Measurements from ENCODE around the gene BLOC1S3. TPM values are rescaled to one million over a fixed set of nuclear protein-coding genes. Genes with fewer than 3 reads are reported as not detected.
"Not testable (repeated sequence)": the region's sequence is repeated elsewhere in the genome, so short reads cannot be mapped to it uniquely, and the experiment has no call there.

Gene BLOC1S3
- total RNA-seq, 1 donor from 2014 or later = 3.5 TPM

DNA sequence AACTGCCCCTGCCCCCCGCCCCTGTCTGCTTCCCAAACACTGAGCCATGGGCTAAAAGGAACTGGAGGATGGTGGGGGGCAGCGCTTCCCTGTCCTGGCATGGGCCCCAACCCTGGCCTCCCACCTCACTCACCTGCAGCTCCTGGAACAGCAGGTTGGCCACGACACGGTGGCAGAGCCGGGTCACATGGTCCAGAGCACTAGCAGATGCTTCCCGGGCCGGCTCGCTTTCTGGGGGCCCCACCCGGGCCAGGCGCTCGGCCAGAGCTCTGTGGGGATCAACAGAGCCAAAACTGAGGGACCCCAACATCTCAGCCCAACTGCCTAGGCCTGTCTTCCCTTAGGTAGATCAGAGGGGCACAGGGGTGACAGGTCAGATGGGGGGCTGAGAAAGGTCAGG, 46.1 kb downstream of the BLOC1S3 start:
- intact Hi-C loops (cut with micrococcal nuclease) = no loop called here
- H3K9me3 ChIP-seq (replicated peaks) = no peaks in the 10 kb centered on the region
- no peaks in the 10 kb centered on the region for H3K36me3 ChIP-seq
- DNase-seq = no peak
- H3K27ac ChIP-seq (replicated peaks) = no peak overlapping the region
- no peaks in the 10 kb centered on the region for H3K4me1 ChIP-seq
- H3K27me3 ChIP-seq (ENCODE audit: low read depth) = peaks cover 11% of the 10 kb centered on the region
- H3K4me3 ChIP-seq = no peak overlapping the region
- TF ChIP-seq, protein P1, sequence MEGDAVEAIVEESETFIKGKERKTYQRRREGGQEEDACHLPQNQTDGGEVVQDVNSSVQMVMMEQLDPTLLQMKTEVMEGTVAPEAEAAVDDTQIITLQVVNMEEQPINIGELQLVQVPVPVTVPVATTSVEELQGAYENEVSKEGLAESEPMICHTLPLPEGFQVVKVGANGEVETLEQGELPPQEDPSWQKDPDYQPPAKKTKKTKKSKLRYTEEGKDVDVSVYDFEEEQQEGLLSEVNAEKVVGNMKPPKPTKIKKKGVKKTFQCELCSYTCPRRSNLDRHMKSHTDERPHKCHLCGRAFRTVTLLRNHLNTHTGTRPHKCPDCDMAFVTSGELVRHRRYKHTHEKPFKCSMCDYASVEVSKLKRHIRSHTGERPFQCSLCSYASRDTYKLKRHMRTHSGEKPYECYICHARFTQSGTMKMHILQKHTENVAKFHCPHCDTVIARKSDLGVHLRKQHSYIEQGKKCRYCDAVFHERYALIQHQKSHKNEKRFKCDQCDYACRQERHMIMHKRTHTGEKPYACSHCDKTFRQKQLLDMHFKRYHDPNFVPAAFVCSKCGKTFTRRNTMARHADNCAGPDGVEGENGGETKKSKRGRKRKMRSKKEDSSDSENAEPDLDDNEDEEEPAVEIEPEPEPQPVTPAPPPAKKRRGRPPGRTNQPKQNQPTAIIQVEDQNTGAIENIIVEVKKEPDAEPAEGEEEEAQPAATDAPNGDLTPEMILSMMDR (IDR thresholded peaks at IDR 0.05; ENCODE audit: borderline replicate concordance) = no peak

DNA sequence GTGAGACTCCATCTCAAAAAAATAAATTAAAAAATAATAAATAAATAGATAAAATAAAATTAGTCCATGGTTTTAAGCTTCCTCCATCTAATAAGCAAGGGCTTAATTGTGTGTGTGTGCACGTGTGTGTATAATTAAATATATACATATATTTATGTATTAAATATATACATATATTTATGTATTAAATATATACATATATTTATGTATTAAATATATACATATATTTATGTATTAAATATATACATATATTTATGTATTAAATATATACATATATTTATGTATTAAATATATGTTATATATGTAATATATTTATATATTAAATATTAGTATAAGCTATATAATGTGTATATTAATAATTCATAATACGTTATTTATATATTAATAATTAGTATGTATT, 50.5 kb downstream of the BLOC1S3 start:
- H3K27ac ChIP-seq (replicated peaks); intact Hi-C loops (cut with micrococcal nuclease); H3K4me3 ChIP-seq; H3K9me3 ChIP-seq (replicated peaks); DNase-seq; H3K36me3 ChIP-seq; H3K4me1 ChIP-seq: not testable (repeated sequence)
- H3K27me3 ChIP-seq (ENCODE audit: low read depth) = peaks cover 28% of the 10 kb centered on the region

Other genes starting within 250 kb of the BLOC1S3 start
- gene APOC4, start 236.5 kb upstream of the BLOC1S3 start, total RNA-seq = not detected
- gene APOC2, start 232.7 kb upstream of the BLOC1S3 start, total RNA-seq = not detected
- gene CLPTM1, start 223.4 kb upstream of the BLOC1S3 start, total RNA-seq = 89.3 TPM
- gene RELB, start 177.3 kb upstream of the BLOC1S3 start, total RNA-seq = 4.0 TPM
- gene CLASRP, start 139.7 kb upstream of the BLOC1S3 start, total RNA-seq = 31.3 TPM
- not detected for gene ZNF296, start 102.3 kb upstream of the BLOC1S3 start, total RNA-seq
- gene GEMIN7, start 99.5 kb upstream of the BLOC1S3 start, total RNA-seq = 15.9 TPM
- 15.9 TPM for gene PPP1R37, start 85.6 kb upstream of the BLOC1S3 start, total RNA-seq
- gene NKPD1, start 17.8 kb upstream of the BLOC1S3 start, total RNA-seq = 0.05 TPM
- gene TRAPPC6A, start 547 bp upstream of the BLOC1S3 start, total RNA-seq = 15.8 TPM
- gene EXOC3L2, start 66.6 kb downstream of the BLOC1S3 start, total RNA-seq = 1.8 TPM
- gene MARK4, start 72.5 kb downstream of the BLOC1S3 start, total RNA-seq = 26.5 TPM
- gene CKM, start 144.1 kb downstream of the BLOC1S3 start, total RNA-seq = 3,974 TPM
- not detected for gene KLC3, start 162.0 kb downstream of the BLOC1S3 start, total RNA-seq
- 11.4 TPM for gene ERCC2, start 191.8 kb downstream of the BLOC1S3 start, total RNA-seq
- gene PPP1R13L, start 226.3 kb downstream of the BLOC1S3 start, total RNA-seq = 207 TPM
- 5.2 TPM for gene POLR1G, start 227.9 kb downstream of the BLOC1S3 start, total RNA-seq
- 108 TPM for gene ERCC1, start 245.1 kb downstream of the BLOC1S3 start, total RNA-seq